Measurements from ENCODE around the gene RPS6KA4. TPM values are rescaled to one million over a fixed set of nuclear protein-coding genes. Genes with fewer than 3 reads are reported as not detected.

The RPS6KA4 gene
- total RNA-seq, 1 donor: 39.4 TPM

- Histone ChIP-seq H3K79me2 (ENCODE audit: insufficient read depth, low read length) (no peaks in the 10 kb centered on the region), H4K20me1 (ENCODE audit: insufficient read depth, low read length) (no peaks in the 10 kb centered on the region), H3K4me3 (ENCODE audit: insufficient read depth, low read length) (no peak overlapping the region), H3K4me2 (ENCODE audit: insufficient read depth, low read length) (no peak overlapping the region), H2AFZ (ENCODE audit: low read length) (no peak overlapping the region), H3K27me3 (ENCODE audit: insufficient read depth, low read length) (peaks cover 4% of the 10 kb centered on the region), H3K9me3 (ENCODE audit: low read depth, low read length) (no peaks in the 10 kb centered on the region), H3K4me1 (ENCODE audit: insufficient read depth, low read length) (no peaks in the 10 kb centered on the region), H3K27ac (ENCODE audit: low read depth, low read length) (no peak overlapping the region), H3K36me3 (ENCODE audit: insufficient read depth, low read length) (no peaks in the 10 kb centered on the region)
- DNase-seq (ENCODE audit: insufficient read length, low spot score, missing footprints): no peak
- TF ChIP-seq CTCF (IDR thresholded peaks at IDR 0.05; ENCODE audit: extremely low read depth, low read depth, low read length): no peak
Measured at GRCh38 chr11:64409707-64410403, 50.9 kb downstream of the RPS6KA4 start.

- no peaks in the 10 kb centered on the region for H3K4me1 ChIP-seq (ENCODE audit: insufficient read depth, low read length)
- no peak for TF ChIP-seq CTCF (IDR thresholded peaks at IDR 0.05; ENCODE audit: extremely low read depth, low read depth, low read length)
- H3K27ac ChIP-seq (ENCODE audit: low read depth, low read length): no peak overlapping the region
- no peak for DNase-seq (ENCODE audit: insufficient read length, low spot score, missing footprints)
- H3K9me3 ChIP-seq (ENCODE audit: low read depth, low read length): no peaks in the 10 kb centered on the region
- H3K27me3 ChIP-seq (ENCODE audit: insufficient read depth, low read length): peaks cover 4% of the 10 kb centered on the region
- no peaks in the 10 kb centered on the region for H4K20me1 ChIP-seq (ENCODE audit: insufficient read depth, low read length)
- H3K4me3 ChIP-seq (ENCODE audit: insufficient read depth, low read length): no peak overlapping the region
- H3K36me3 ChIP-seq (ENCODE audit: insufficient read depth, low read length): no peaks in the 10 kb centered on the region
- no peak overlapping the region for H2AFZ ChIP-seq (ENCODE audit: low read length)
- H3K79me2 ChIP-seq (ENCODE audit: insufficient read depth, low read length): no peaks in the 10 kb centered on the region
- H3K4me2 ChIP-seq (ENCODE audit: insufficient read depth, low read length): no peak overlapping the region
Measured at GRCh38 chr11:64410404-64410734, 51.4 kb downstream of the RPS6KA4 start.

GRCh38 chr11:64413417-64413816, 54.5 kb downstream of the RPS6KA4 start:
- Histone ChIP-seq H3K4me2 (ENCODE audit: insufficient read depth, low read length) (no peak overlapping the region), H3K4me1 (ENCODE audit: insufficient read depth, low read length) (no peaks in the 10 kb centered on the region), H4K20me1 (ENCODE audit: insufficient read depth, low read length) (no peaks in the 10 kb centered on the region), H3K79me2 (ENCODE audit: insufficient read depth, low read length) (no peaks in the 10 kb centered on the region), H3K36me3 (ENCODE audit: insufficient read depth, low read length) (no peaks in the 10 kb centered on the region), H2AFZ (ENCODE audit: low read length) (no peak overlapping the region), H3K4me3 (ENCODE audit: insufficient read depth, low read length) (no peak overlapping the region), H3K27me3 (ENCODE audit: insufficient read depth, low read length) (peaks cover 10% of the 10 kb centered on the region), H3K27ac (ENCODE audit: low read depth, low read length) (no peak overlapping the region), H3K9me3 (ENCODE audit: low read depth, low read length) (no peaks in the 10 kb centered on the region)
- TF ChIP-seq CTCF (IDR thresholded peaks at IDR 0.05; ENCODE audit: extremely low read depth, low read depth, low read length): no peak
- no peak for DNase-seq (ENCODE audit: insufficient read length, low spot score, missing footprints)

- TF ChIP-seq CTCF (IDR thresholded peaks at IDR 0.05; ENCODE audit: extremely low read depth, low read depth, low read length): no peak
- Histone ChIP-seq H3K9me3 (ENCODE audit: low read depth, low read length) (no peaks in the 10 kb centered on the region), H3K4me3 (ENCODE audit: insufficient read depth, low read length) (no peak overlapping the region), H3K27ac (ENCODE audit: low read depth, low read length) (no peak overlapping the region), H3K27me3 (ENCODE audit: insufficient read depth, low read length) (peaks cover 10% of the 10 kb centered on the region), H3K4me1 (ENCODE audit: insufficient read depth, low read length) (no peaks in the 10 kb centered on the region), H3K79me2 (ENCODE audit: insufficient read depth, low read length) (no peaks in the 10 kb centered on the region), H3K4me2 (ENCODE audit: insufficient read depth, low read length) (no peak overlapping the region), H3K36me3 (ENCODE audit: insufficient read depth, low read length) (no peaks in the 10 kb centered on the region), H2AFZ (ENCODE audit: low read length) (no peak overlapping the region), H4K20me1 (ENCODE audit: insufficient read depth, low read length) (no peaks in the 10 kb centered on the region)
- DNase-seq (ENCODE audit: insufficient read length, low spot score, missing footprints): no peak
Measured at GRCh38 chr11:64415286-64415685, 56.3 kb downstream of the RPS6KA4 start.

Data from osteoblast (primary cell).